Lower leg skin (tissue), 3 donors: ENCODE results near the gene APOC4.

Experiments used
- POLR2A ChIP-seq, 2 donors: fragments of 450-650 bp; IDR thresholded peaks; one replicate each; pipeline ENCODE4 v1.6.1; 2016 to 2017; ENCODE audit warnings: antibody characterized with exemption in 2 of 2, mild to moderate bottlenecking in 1 of 2, moderate library complexity in 1 of 2
- TF ChIP-seq, protein P1 (sequence below), 3 donors: fragments of 450-650 bp; IDR thresholded peaks; one replicate each; pipeline ENCODE4 v1.5.1; 2016; ENCODE audit warnings: antibody characterized with exemption in 3 of 3, mild to moderate bottlenecking in 3 of 3, moderate library complexity in 2 of 3

DNA sequence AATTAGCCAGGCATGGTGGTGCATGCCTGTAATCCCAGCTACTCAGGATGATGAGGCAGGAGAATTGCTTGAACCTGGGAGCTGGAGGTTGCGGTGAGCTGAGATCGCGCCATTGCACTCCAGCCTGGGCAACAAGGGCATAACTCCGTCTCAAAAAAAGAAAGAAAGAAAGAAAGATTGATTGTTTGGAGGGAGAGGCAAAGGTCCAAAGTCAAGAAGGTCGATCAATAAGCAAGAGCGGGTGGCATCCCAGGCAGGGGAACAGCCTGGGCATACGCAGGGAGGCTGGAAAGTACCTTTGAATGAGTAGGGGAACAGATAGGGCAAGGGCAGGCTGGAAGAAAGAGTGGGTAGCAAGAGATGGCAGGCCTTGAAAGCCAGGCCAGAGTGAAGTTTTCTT lies 11.9 kb upstream of the APOC4 start:
- TF ChIP-seq, protein P1, sequence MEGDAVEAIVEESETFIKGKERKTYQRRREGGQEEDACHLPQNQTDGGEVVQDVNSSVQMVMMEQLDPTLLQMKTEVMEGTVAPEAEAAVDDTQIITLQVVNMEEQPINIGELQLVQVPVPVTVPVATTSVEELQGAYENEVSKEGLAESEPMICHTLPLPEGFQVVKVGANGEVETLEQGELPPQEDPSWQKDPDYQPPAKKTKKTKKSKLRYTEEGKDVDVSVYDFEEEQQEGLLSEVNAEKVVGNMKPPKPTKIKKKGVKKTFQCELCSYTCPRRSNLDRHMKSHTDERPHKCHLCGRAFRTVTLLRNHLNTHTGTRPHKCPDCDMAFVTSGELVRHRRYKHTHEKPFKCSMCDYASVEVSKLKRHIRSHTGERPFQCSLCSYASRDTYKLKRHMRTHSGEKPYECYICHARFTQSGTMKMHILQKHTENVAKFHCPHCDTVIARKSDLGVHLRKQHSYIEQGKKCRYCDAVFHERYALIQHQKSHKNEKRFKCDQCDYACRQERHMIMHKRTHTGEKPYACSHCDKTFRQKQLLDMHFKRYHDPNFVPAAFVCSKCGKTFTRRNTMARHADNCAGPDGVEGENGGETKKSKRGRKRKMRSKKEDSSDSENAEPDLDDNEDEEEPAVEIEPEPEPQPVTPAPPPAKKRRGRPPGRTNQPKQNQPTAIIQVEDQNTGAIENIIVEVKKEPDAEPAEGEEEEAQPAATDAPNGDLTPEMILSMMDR (IDR thresholded peaks at IDR 0.05) = no peak
- TF ChIP-seq POLR2A (IDR thresholded peaks at IDR 0.05) = no peak
